Measurements from ENCODE around the gene CYB5R3.
"Not testable (repeated sequence)": the region's sequence is repeated elsewhere in the genome, so short reads cannot be mapped to it uniquely, and the experiment has no call there.

DNA sequence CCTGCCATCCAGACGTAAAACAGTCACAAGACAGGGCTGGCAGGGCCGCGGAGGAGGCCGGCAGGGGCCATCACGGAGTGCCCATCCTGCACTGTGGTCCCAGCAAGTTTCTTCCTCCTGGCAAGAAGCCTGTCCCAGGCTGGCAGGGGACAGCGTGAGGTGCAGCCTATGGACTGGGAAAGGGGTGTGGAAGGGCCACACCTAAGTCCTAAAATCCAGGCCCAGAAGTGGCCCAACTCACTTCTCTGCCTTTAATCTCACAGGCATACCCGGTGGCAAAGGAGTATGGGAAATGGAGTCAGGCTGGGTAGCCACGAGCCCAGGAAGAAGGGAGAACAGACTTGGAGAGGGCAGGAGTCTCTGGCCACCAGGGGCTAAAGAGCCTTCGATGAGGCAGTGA is 78.6 kb downstream of the CYB5R3 start:
- TF ChIP-seq CTCF (IDR thresholded peaks at IDR 0.05; ENCODE audit: insufficient read depth, low read length); GABPA (IDR thresholded peaks at IDR 0.05; ENCODE audit: low read depth); REST (IDR thresholded peaks at IDR 0.05; ENCODE audit: insufficient replicate concordance, low read depth): not testable (repeated sequence)
- peak; percentile 54 for TF ChIP-seq POLR2AphosphoS5 (IDR thresholded peaks at IDR 0.05; ENCODE audit: low read depth)
